Ovary (tissue), 9 donors: ENCODE results near the gene PAK4. TPM values are rescaled to one million over a fixed set of nuclear protein-coding genes. Genes with fewer than 3 reads are reported as not detected.

Experiments
- DNase-seq, 5 donors: peaks; one replicate each; pipeline ENCODE4 v3.0.0-alpha.2; 2019 to 2020
- H3K27ac ChIP-seq, 2 donors: fragments of 200-600 bp; one replicate each; pipeline versions ENCODE4 v1.5.1 to v1.8.0; 2019 to 2022
- H3K27me3 ChIP-seq: fragments of 200-600 bp; one replicate; pipeline ENCODE4 v1.8.0; 2022
- H3K36me3 ChIP-seq: fragments of 200-600 bp; sonication (generic); one replicate; pipeline ENCODE4 v1.5.1; 2019
- H3K4me1 ChIP-seq: one replicate; pipeline ENCODE4 v1.8.1; 2013; ENCODE audit warnings: mild to moderate bottlenecking, moderate library complexity; ENCODE audit not compliant: insufficient read depth
- H3K4me3 ChIP-seq: fragments of 200-600 bp; sonication (generic); one replicate; pipeline ENCODE4 v1.5.1; 2017
- H3K9me3 ChIP-seq, 2 donors: fragments of 200-600 bp in 1 of 2; sonication (generic) in 1 of 2; one replicate each; pipeline versions ENCODE4 v1.5.1 to v1.8.1; 2013 to 2019; ENCODE audit warnings: mild to moderate bottlenecking in 1 of 2, moderate library complexity in 1 of 2
- EP300 ChIP-seq: sonication (generic); formaldehyde crosslinking; IDR thresholded peaks from one replicate; pipeline ENCODE4 v1.6.1; 2017; ENCODE audit warnings: antibody characterized with exemption
- POLR2A ChIP-seq: fragments of 450-650 bp; IDR thresholded peaks from one replicate; pipeline ENCODE4 v1.6.1; 2017; ENCODE audit warnings: antibody characterized with exemption, mild to moderate bottlenecking, moderate library complexity
- WGBS, 3 donors: extraction: QIAGEN DNeasy Blood & Tissue Kit in 1 of 3; methylation state at CpG; one replicate each; pipeline versions ENCODE4 v1.1.5 to v1.1.7; 2013 to 2017; 5-methylcytosine and 5-hydroxymethylcytosine counted together
- intact Hi-C, 4 donors: fragments of 100-400 bp; cut with DNase I; formaldehyde crosslinking; loops; one replicate each; pipeline versions ENCODE4 v1.11.0 to v1.15.1; 2022 to 2023
- polyA plus RNA-seq, 2 donors: library from polyadenylated mRNA; stranded (reverse); fragments of 200-250 nt in 1 of 2; fragments of 350-450 nt in 1 of 2; fragmentation: Illumina TruSeq in 1 of 2; extraction: RNeasy Lipid Tissue Mini Kit (QIAGEN cat#74804) in 1 of 2; gene quantifications; one replicate each; pipeline ENCODE4 v1.2.3, GENCODE V29; 2013 to 2014
- total RNA-seq, 7 donors: library from RNA; depleted of rRNA in 2 of 7; stranded (reverse); fragments of >200 nt in 2 of 7; fragmentation: NEBNext Ultra II Directional in 3 of 7; extraction: Animal tissue kit (Norgen Biotek cat#: 25700) in 3 of 7; gene quantifications; one replicate each; pipeline versions ENCODE4 v1.1.0 to v1.2.4, GENCODE V29; 2016 to 2023
- TF ChIP-seq, protein P1 (sequence below), 3 donors: fragments of 450-650 bp in 2 of 3; fragments of 200-600 bp in 1 of 3; IDR thresholded peaks; one replicate each; pipeline versions ENCODE4 v1.5.1 to v1.8.0; 2016 to 2022; ENCODE audit warnings: antibody characterized with exemption in 3 of 3, mild to moderate bottlenecking in 1 of 3
- donor health status: DM: no; HTN: no; CAD: no; lungs with moderate emphysema.
- donor health status: DM: no; HTN: no; CAD: no.
- donor health status: Bipolar disorder and iron deficiency.
- donor health status: DM: yes; HTN: yes; CAD: no.
- donor health status: DM: no; HTN: no; CAD: no.
- donor health status: DM: yes; HTN: yes; CAD: no.

The PAK4 gene
- total and polyA plus RNA-seq, 9 donors, result 10.4 to 62.2 (median 35.4) TPM

DNA sequence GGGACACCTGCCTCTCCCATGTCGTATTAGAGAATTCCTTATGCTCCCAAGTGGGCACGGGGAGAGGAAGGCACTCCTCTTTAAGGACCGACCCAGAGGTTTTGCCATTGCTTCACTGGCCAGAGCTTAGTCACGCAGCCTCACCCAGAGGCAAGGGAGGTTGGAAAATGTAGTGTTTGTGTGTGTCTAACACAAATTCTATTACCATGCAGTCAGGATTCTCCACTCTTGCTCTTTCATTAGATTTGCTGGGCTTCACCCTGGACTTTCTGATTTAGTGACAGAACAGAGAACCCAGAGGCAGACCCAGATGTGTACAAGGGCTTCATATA, 56.6 kb downstream of the PAK4 start:
- Histone ChIP-seq H3K36me3 (no peaks in the 10 kb centered on the region), H3K27ac (no peak overlapping the region), H3K27me3 (no peaks in the 10 kb centered on the region), H3K9me3 (no peaks in the 10 kb centered on the region), H3K4me3 (no peak overlapping the region), H3K4me1 (no peaks in the 10 kb centered on the region)
- DNase-seq, result no peak
- TF ChIP-seq POLR2A (no peak), EP300 (no peak)
- TF ChIP-seq, protein P1, sequence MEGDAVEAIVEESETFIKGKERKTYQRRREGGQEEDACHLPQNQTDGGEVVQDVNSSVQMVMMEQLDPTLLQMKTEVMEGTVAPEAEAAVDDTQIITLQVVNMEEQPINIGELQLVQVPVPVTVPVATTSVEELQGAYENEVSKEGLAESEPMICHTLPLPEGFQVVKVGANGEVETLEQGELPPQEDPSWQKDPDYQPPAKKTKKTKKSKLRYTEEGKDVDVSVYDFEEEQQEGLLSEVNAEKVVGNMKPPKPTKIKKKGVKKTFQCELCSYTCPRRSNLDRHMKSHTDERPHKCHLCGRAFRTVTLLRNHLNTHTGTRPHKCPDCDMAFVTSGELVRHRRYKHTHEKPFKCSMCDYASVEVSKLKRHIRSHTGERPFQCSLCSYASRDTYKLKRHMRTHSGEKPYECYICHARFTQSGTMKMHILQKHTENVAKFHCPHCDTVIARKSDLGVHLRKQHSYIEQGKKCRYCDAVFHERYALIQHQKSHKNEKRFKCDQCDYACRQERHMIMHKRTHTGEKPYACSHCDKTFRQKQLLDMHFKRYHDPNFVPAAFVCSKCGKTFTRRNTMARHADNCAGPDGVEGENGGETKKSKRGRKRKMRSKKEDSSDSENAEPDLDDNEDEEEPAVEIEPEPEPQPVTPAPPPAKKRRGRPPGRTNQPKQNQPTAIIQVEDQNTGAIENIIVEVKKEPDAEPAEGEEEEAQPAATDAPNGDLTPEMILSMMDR (IDR thresholded peaks at IDR 0.05), result no peak
- intact Hi-C loops, result no loop called here
- WGBS, 3 donors, result 72 to 80% (median 73%) methylated on average over 4 of the region's 4 CpGs

DNA sequence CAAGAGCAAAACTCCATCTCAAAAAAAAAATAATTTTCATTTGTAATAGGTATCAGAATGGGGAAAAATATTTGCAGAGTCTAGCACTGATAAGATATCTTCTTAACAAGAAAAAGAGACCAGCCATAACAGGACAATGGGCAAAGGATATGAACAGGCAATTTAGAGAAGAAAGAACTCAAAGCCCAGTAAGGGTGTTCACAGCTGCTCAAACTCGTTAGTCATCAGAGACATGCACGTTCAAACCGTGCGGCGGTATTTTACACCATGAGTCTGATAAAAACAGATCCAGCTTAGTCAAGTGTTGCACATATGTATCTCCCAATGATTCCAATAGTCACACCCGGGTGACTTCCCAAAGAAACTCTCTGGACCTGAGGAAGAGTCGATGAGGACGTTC, 57.5 kb downstream of the PAK4 start:
- Histone ChIP-seq H3K27ac (no peak overlapping the region), H3K36me3 (no peaks in the 10 kb centered on the region), H3K27me3 (no peaks in the 10 kb centered on the region), H3K4me1 (no peaks in the 10 kb centered on the region), H3K4me3 (no peak overlapping the region), H3K9me3 (no peaks in the 10 kb centered on the region)
- intact Hi-C loops, result no loop called here
- no peak for DNase-seq
- WGBS, 3 donors, result 80 to 87% (median 85%) methylated on average over 8 of the region's 8 CpGs
- TF ChIP-seq EP300 (no peak), POLR2A (no peak)
- TF ChIP-seq, protein P1 (IDR thresholded peaks at IDR 0.05), result no peak

DNA sequence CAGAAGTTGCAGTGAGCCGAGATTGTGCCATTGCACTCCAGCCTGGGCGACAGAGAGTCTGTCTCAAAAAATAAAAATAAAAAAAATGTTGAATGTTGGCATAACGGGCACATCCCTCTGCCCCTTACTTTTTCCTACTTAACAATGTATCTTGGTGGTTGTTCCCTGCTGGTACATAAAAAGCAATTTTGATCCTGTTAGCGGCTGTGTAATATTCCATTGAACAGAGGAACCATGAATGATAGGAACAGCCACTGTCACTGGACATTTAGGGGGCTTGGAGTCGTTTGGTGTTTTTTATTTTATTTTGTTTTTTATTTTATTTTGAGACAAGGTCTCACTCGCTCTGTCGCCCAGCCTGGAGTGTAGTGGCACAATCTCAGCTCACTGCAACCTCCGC, 60.8 kb downstream of the PAK4 start:
- H3K9me3 ChIP-seq, result no peaks in the 10 kb centered on the region
- DNase-seq, result no peak
- intact Hi-C loops, result loop anchor here in 3 of 4 donors (5.0 kb wide), 2 partner anchors 64 to 69 kb away; no protein-coding TSS in a partner anchor
- TF ChIP-seq, protein P1 (IDR thresholded peaks at IDR 0.05), result no peak
- TF ChIP-seq POLR2A (no peak), EP300 (no peak)
- 89 to 92% (median 90%) methylated on average over 8 of the region's 8 CpGs for WGBS, 3 donors
- no peaks in the 10 kb centered on the region for H3K27me3 ChIP-seq
- no peaks in the 10 kb centered on the region for H3K4me1 ChIP-seq
- H3K36me3 ChIP-seq, result no peaks in the 10 kb centered on the region
- no peak overlapping the region for H3K4me3 ChIP-seq
- H3K27ac ChIP-seq, result no peak overlapping the region

DNA sequence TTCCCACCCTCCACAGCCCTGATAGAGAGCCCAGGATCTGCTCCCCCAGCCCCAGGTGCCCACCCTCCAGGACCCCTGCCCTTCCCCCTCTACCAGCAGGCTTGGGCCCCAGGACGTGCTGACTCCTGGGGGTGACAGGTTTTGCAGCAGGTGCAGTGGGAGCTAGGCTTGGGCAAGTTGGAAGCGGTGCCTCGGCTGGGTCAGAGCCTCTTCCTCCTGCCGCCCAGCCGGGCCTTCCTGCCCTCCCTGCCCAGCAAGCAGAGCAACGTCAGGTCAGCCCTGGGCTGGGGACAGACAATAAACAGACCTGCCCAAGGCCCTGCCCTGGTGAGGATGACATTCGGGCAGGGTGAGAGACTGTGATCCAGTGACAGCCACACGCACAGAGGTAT, 62.0 kb downstream of the PAK4 start:
- H3K4me1 ChIP-seq, result no peaks in the 10 kb centered on the region
- no peaks in the 10 kb centered on the region for H3K36me3 ChIP-seq
- H3K4me3 ChIP-seq, result no peak overlapping the region
- H3K9me3 ChIP-seq, result no peaks in the 10 kb centered on the region
- TF ChIP-seq, protein P1 (IDR thresholded peaks at IDR 0.05), result no peak
- TF ChIP-seq EP300, result no peak
- TF ChIP-seq POLR2A, result no peak
- intact Hi-C loops, result loop anchor here in 3 of 4 donors (5.0 kb wide), 2 partner anchors 65 to 70 kb away; no protein-coding TSS in a partner anchor
- H3K27ac ChIP-seq, result no peak overlapping the region
- no peaks in the 10 kb centered on the region for H3K27me3 ChIP-seq
- 43 to 52% (median 47%) methylated on average over 8 of the region's 8 CpGs for WGBS, 3 donors
- no peak for DNase-seq
